DND-41 (cell line): ENCODE measurements around the gene UFD1.

Experiments used
- ATAC-seq: fragments of 200-7000 bp; cut with Tn5 transposase; 3 replicates; pipeline ENCODE4 v1.9.1; 2021; ENCODE audit warnings: low read depth; ENCODE audit not compliant: insufficient read depth
- DNase-seq: peaks from one replicate; pipeline ENCODE4 v3.0.0-alpha.2; 2020
- H2AFZ ChIP-seq: 2 replicates; pipeline ENCODE4 v1.6.0; 2012; ENCODE audit warnings: low read depth, low read length
- H3K27ac ChIP-seq: 2 replicates; pipeline ENCODE4 v1.5.1; 2012; ENCODE audit warnings: low read length, inconsistent platforms
- H3K27me3 ChIP-seq: fragments of 200-600 bp; sonication (generic); 2 replicates; pipeline ENCODE4 v1.6.0; 2012; ENCODE audit warnings: low read length, mild to moderate bottlenecking, inconsistent platforms; ENCODE audit not compliant: insufficient read depth, poor library complexity
- H3K36me3 ChIP-seq: 2 replicates; pipeline ENCODE4 v1.5.1; 2012; ENCODE audit warnings: low read length, inconsistent platforms; ENCODE audit not compliant: insufficient read depth
- H3K4me1 ChIP-seq: 2 replicates; pipeline ENCODE4 v1.5.1; 2012; ENCODE audit warnings: mild to moderate bottlenecking, low read length; ENCODE audit not compliant: insufficient read depth
- H3K4me2 ChIP-seq: 2 replicates; pipeline ENCODE4 v1.6.0; 2012; ENCODE audit warnings: mild to moderate bottlenecking, moderate library complexity, low read length, inconsistent platforms; ENCODE audit not compliant: insufficient read depth
- H3K4me3 ChIP-seq, 2 experiments: fragments of 200-600 bp in 1 of 2; shearing (Covaris generic) in 1 of 2; 2 replicates each; pipeline ENCODE4 v1.5.1; 2012 to 2016; ENCODE audit warnings: inconsistent platforms in 2 of 2, low read length in 2 of 2, mild to moderate bottlenecking in 2 of 2, low read depth in 1 of 2, moderate library complexity in 1 of 2
- H3K79me2 ChIP-seq: 2 replicates; pipeline ENCODE4 v1.6.0; 2012; ENCODE audit warnings: low read length, inconsistent platforms; ENCODE audit not compliant: insufficient read depth
- H3K9ac ChIP-seq: 2 replicates; pipeline ENCODE4 v1.6.0; 2012; ENCODE audit warnings: low read depth, mild to moderate bottlenecking, inconsistent platforms, low read length, moderate library complexity
- H3K9me3 ChIP-seq: 2 replicates; pipeline ENCODE4 v1.5.1; 2012; ENCODE audit warnings: low read length, moderate library complexity, mild to moderate bottlenecking, inconsistent platforms; ENCODE audit not compliant: insufficient read depth, severe bottlenecking
- H4K20me1 ChIP-seq: 2 replicates; pipeline ENCODE4 v1.6.0; 2012; ENCODE audit warnings: low read length; ENCODE audit not compliant: insufficient read depth
- CTCF ChIP-seq: IDR thresholded peaks from 2 replicates; pipeline ENCODE4 v1.5.1; 2012; ENCODE audit warnings: borderline replicate concordance, low read length, moderate library complexity, mild to moderate bottlenecking; ENCODE audit not compliant: poor library complexity, severe bottlenecking; ENCODE audit errors: extremely low read depth
- EZH2 ChIP-seq: IDR thresholded peaks from 3 replicates; pipeline ENCODE4 v1.6.1; 2012; ENCODE audit warnings: borderline replicate concordance, low read depth, mild to moderate bottlenecking, moderate library complexity, low read length, inconsistent platforms; ENCODE audit not compliant: severe bottlenecking

Gene UFD1

GRCh38 chr22:19498154-19498865 is 19.3 kb upstream of the UFD1 start:
- peaks cover 22% of the 10 kb centered on the region for H4K20me1 ChIP-seq
- H3K4me1 ChIP-seq, result no peaks in the 10 kb centered on the region
- no peak overlapping the region for H3K4me2 ChIP-seq
- H2AFZ ChIP-seq, result no peak overlapping the region
- H3K27ac ChIP-seq, result no peak overlapping the region
- no peaks in the 10 kb centered on the region for H3K9me3 ChIP-seq
- no peak for ATAC-seq
- H3K36me3 ChIP-seq, result peaks cover 98% of the 10 kb centered on the region
- H3K79me2 ChIP-seq, result no peaks in the 10 kb centered on the region
- no peak for TF ChIP-seq EZH2
- TF ChIP-seq CTCF, result no peak
- no peak overlapping the region for H3K9ac ChIP-seq
- no peak for DNase-seq
- no peaks in the 10 kb centered on the region for H3K27me3 ChIP-seq
- no peak overlapping the region for H3K4me3 ChIP-seq

DNA sequence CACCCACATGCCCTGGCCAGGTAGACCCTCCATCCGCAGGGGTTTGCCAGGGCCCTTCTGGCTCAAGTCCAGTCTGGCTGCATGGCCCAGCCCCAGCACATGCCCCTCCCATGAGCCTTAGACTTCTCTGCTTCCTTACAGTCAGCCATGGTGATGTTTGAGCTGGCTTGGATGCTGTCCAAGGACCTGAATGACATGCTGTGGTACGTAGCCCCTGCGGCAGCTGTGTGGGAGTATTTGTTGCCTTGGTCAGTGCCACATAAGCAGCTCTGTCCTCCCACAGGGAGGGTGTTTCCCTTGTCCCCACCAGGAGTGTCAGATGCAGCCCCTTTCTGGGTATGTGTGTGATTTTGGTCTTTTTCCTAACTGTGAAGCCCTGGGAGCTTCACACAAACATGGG is 18.3 kb upstream of the UFD1 start:
- no peaks in the 10 kb centered on the region for H3K27me3 ChIP-seq
- peaks cover 99% of the 10 kb centered on the region for H3K36me3 ChIP-seq
- no peaks in the 10 kb centered on the region for H3K4me1 ChIP-seq
- no peak for TF ChIP-seq CTCF
- TF ChIP-seq EZH2, result no peak
- no peak for DNase-seq
- H2AFZ ChIP-seq, result no peak overlapping the region
- no peak overlapping the region for H3K4me2 ChIP-seq
- H3K79me2 ChIP-seq, result peaks cover 10% of the 10 kb centered on the region
- H3K9me3 ChIP-seq, result no peaks in the 10 kb centered on the region
- H4K20me1 ChIP-seq, result peaks cover 27% of the 10 kb centered on the region
- ATAC-seq, result no peak
- H3K27ac ChIP-seq, result no peak overlapping the region
- H3K9ac ChIP-seq, result no peak overlapping the region
- H3K4me3 ChIP-seq, result no peak overlapping the region

GRCh38 chr22:19496324-19496630 is 17.3 kb upstream of the UFD1 start:
- Histone ChIP-seq H3K4me3 (no peak overlapping the region), H3K27ac (no peak overlapping the region), H3K9me3 (no peaks in the 10 kb centered on the region), H3K79me2 (peaks cover 19% of the 10 kb centered on the region), H3K27me3 (no peaks in the 10 kb centered on the region), H3K36me3 (peaks cover 100% of the 10 kb centered on the region), H3K4me2 (no peak overlapping the region), H3K4me1 (no peaks in the 10 kb centered on the region), H3K9ac (no peak overlapping the region), H2AFZ (no peak overlapping the region), H4K20me1 (peaks cover 31% of the 10 kb centered on the region)
- ATAC-seq, result no peak
- no peak for TF ChIP-seq CTCF
- no peak for TF ChIP-seq EZH2
- DNase-seq, result no peak
